HCT116 (cell line): ENCODE data around the gene CEP112. TPM values are rescaled to one million over a fixed set of nuclear protein-coding genes. Genes with fewer than 3 reads are reported as not detected.

Source experiments
- ATAC-seq: fragments of 200-7000 bp; cut with Tn5 transposase; 2 replicates; pipeline ENCODE4 v1.9.1; 2020; ENCODE audit warnings: mild to moderate bottlenecking, moderate library complexity
- BruUV-seq: library from RNA; stranded (reverse); fragments of 400-500 nt; replicated peaks from 2 replicates; lab custom pipeline; 2021; lab: Mats Ljungman, UMichigan
- CTCF ChIA-PET: fragments of 300-600 bp; sonication (Branson Sonifier 250); formaldehyde crosslinking; loops from one replicate; lab custom pipeline; 2021; ENCODE audit warnings: antibody characterized with exemption; lab: Charles Lee
- POLR2A ChIA-PET: fragments of 300-600, 350-600 bp; sonication (Branson Sonifier 250); formaldehyde crosslinking; loops from one replicate; lab custom pipeline; 2021; ENCODE audit warnings: antibody characterized with exemption; lab: Charles Lee
- RAD21 ChIA-PET, 2 experiments: fragments of 300-600 bp; sonication (Branson Sonifier 250); formaldehyde crosslinking; loops; one replicate each; lab custom pipeline; 2023; ENCODE audit warnings: low total read pairs in 2 of 2; ENCODE audit not compliant: uncharacterized antibody in 2 of 2, unreplicated experiment in 2 of 2, low non-redundant PET in 1 of 2; lab: Charles Lee
- DNase-seq: peaks from one replicate; pipeline ENCODE4 v3.0.0-alpha.2; 2010; ENCODE audit warnings: low read depth, low spot score
- H2AFZ ChIP-seq: fragments of 200-600 bp; shearing (Covaris generic), sonication (generic); 2 replicates; pipeline ENCODE4 v1.6.1; 2017; ENCODE audit warnings: low read depth, mixed run types, mixed read lengths, antibody characterized with exemption, low read length; ENCODE audit not compliant: poor library complexity, severe bottlenecking
- H3K27ac ChIP-seq: 2 replicates; pipeline ENCODE4 v1.5.1; 2012; ENCODE audit warnings: low read depth, low read length
- H3K27me3 ChIP-seq: fragments of 200-600 bp; sonication (generic); 2 replicates; pipeline ENCODE4 v1.6.1; 2016; ENCODE audit warnings: mixed run types, low read length, mixed read lengths; ENCODE audit not compliant: insufficient read depth
- H3K36me3 ChIP-seq, 2 experiments: fragments of 200-500 bp in 1 of 2; fragments of 200-600 bp in 1 of 2; sonication (Bioruptor generic) in 1 of 2; sonication (generic) in 1 of 2; 2 replicates each; pipeline versions ENCODE4 v1.5.1 to v1.6.1; 2014 to 2016; ENCODE audit warnings: low read length in 2 of 2, inconsistent platforms in 1 of 2, mixed read lengths in 1 of 2, mixed run types in 1 of 2; ENCODE audit not compliant: insufficient read depth in 2 of 2, control insufficient read depth in 1 of 2
- H3K4me1 ChIP-seq, 2 experiments: fragments of 200-600 bp in 1 of 2; sonication (generic) in 1 of 2; 2 replicates each; pipeline versions ENCODE4 v1.5.1 to v1.6.1; 2012 to 2017; ENCODE audit warnings: low read length in 2 of 2, inconsistent platforms in 1 of 2, mild to moderate bottlenecking in 1 of 2, mixed read lengths in 1 of 2, mixed run types in 1 of 2, moderate library complexity in 1 of 2; ENCODE audit not compliant: insufficient read depth in 2 of 2, control insufficient read depth in 1 of 2
- H3K4me2 ChIP-seq: fragments of 200-600 bp; sonication (generic); 2 replicates; pipeline ENCODE4 v1.6.1; 2017; ENCODE audit warnings: mixed run types, low read length, mixed read lengths
- H3K4me3 ChIP-seq, 2 experiments: fragments of 200-600 bp in 1 of 2; sonication (generic) in 1 of 2; replicated peaks in 1 of 2; 2 replicates each; pipeline ENCODE4 v1.5.1; 2011 to 2016; ENCODE audit warnings: low read length in 2 of 2, control low read depth in 1 of 2, low read depth in 1 of 2, mild to moderate bottlenecking in 1 of 2, mixed read lengths in 1 of 2, mixed run types in 1 of 2
- H3K79me2 ChIP-seq: fragments of 200-600 bp; sonication (generic); 2 replicates; pipeline ENCODE4 v1.6.1; 2017; ENCODE audit warnings: mild to moderate bottlenecking, mixed run types, low read length, moderate library complexity, mixed read lengths; ENCODE audit not compliant: insufficient read depth
- H3K9ac ChIP-seq: fragments of 200-600 bp; sonication (generic); 2 replicates; pipeline ENCODE4 v1.6.1; 2016; ENCODE audit warnings: low read length, mixed read lengths
- H3K9me2 ChIP-seq: fragments of 200-600 bp; sonication (generic), shearing (Covaris generic); 2 replicates; pipeline ENCODE4 v1.6.1; 2017; ENCODE audit warnings: mixed run types, mild to moderate bottlenecking, moderate library complexity; ENCODE audit not compliant: insufficient read depth
- H3K9me3 ChIP-seq, 2 experiments: fragments of 200-500 bp in 1 of 2; fragments of 200-600 bp in 1 of 2; sonication (Bioruptor generic) in 1 of 2; sonication (generic) in 1 of 2; 2 replicates each; pipeline ENCODE4 v1.6.1; 2014 to 2017; ENCODE audit warnings: low read length in 2 of 2, mixed read lengths in 2 of 2, inconsistent platforms in 1 of 2, low read depth in 1 of 2, mild to moderate bottlenecking in 1 of 2, mixed run types in 1 of 2, moderate library complexity in 1 of 2; ENCODE audit not compliant: control insufficient read depth in 1 of 2, insufficient read depth in 1 of 2
- H4K20me1 ChIP-seq: fragments of 200-600 bp; sonication (generic), shearing (Covaris generic); 2 replicates; pipeline ENCODE4 v1.6.1; 2017; ENCODE audit warnings: mixed run types, mild to moderate bottlenecking, moderate library complexity; ENCODE audit not compliant: insufficient read depth
- ATF3 ChIP-seq: IDR thresholded peaks from 2 replicates; pipeline ENCODE4 v1.6.1; 2012
- CBX3 ChIP-seq: IDR thresholded peaks from 2 replicates; pipeline ENCODE4 v1.6.1; 2012; ENCODE audit warnings: low read depth
- CTCF ChIP-seq, 3 experiments: fragments of 200-600 bp in 1 of 3; sonication (generic) in 1 of 3; IDR thresholded peaks in 2 of 3; conservative IDR thresholded peaks in 1 of 3; 2 replicates each; pipeline ENCODE4 v1.5.1; 2012 to 2017; ENCODE audit warnings: low read depth in 2 of 3, low read length in 2 of 3, antibody characterized with exemption in 1 of 3, borderline replicate concordance in 1 of 3, control low read depth in 1 of 3, mild to moderate bottlenecking in 1 of 3, mixed read lengths in 1 of 3, mixed run types in 1 of 3, moderate library complexity in 1 of 3; ENCODE audit not compliant: insufficient read depth in 1 of 3
- EGR1 ChIP-seq: IDR thresholded peaks from 2 replicates; pipeline ENCODE4 v1.6.1; 2012; ENCODE audit warnings: low read depth
- ELF1 ChIP-seq: IDR thresholded peaks from 2 replicates; pipeline ENCODE4 v1.6.1; 2012; ENCODE audit warnings: low read depth, borderline replicate concordance
- EZH2 ChIP-seq: fragments of 200-600 bp; sonication (generic); IDR thresholded peaks from 2 replicates; pipeline ENCODE4 v1.6.1; 2017; ENCODE audit warnings: antibody characterized with exemption, mixed run types
- FOSL1 ChIP-seq: IDR thresholded peaks from 2 replicates; pipeline ENCODE4 v1.6.1; 2012; ENCODE audit warnings: low read depth
- MAX ChIP-seq: IDR thresholded peaks from 2 replicates; pipeline ENCODE4 v1.6.1; 2012
- POLR2AphosphoS5 ChIP-seq: IDR thresholded peaks from 2 replicates; pipeline ENCODE4 v1.6.1; 2011; ENCODE audit warnings: mild to moderate bottlenecking, low read depth, low read length, moderate library complexity
- REST ChIP-seq: IDR thresholded peaks from 2 replicates; pipeline ENCODE4 v1.6.1; 2012; ENCODE audit warnings: low read depth
- SIN3A ChIP-seq: IDR thresholded peaks from 2 replicates; pipeline ENCODE4 v1.6.1; 2012; ENCODE audit warnings: low read depth
- SP1 ChIP-seq: IDR thresholded peaks from 2 replicates; pipeline ENCODE4 v1.6.1; 2012; ENCODE audit warnings: low read depth
- SRF ChIP-seq: IDR thresholded peaks from 2 replicates; pipeline ENCODE4 v1.6.1; 2012; ENCODE audit warnings: low read depth
- ZFX ChIP-seq: fragments of 450-650 bp; IDR thresholded peaks from 2 replicates; pipeline ENCODE4 v1.6.1; 2017
- intact Hi-C: fragments of 100-400 bp; cut with micrococcal nuclease; formaldehyde crosslinking; loops from 2 replicates; pipeline ENCODE4 v1.10.0; 2022
- total RNA-seq: library from RNA; stranded (reverse); gene quantifications from one replicate; pipeline ENCODE4 v1.2.1, GENCODE V29; 2021; ENCODE audit not compliant: unreplicated experiment

CEP112 gene
- total RNA-seq, 1 experiment from 2014 or later, result 10.9 TPM

- ChIA-PET RAD21 (no interaction called here), CTCF (interaction anchor here (1.6 kb wide), 1 partner anchor 586 kb away, joined by 4 read pairs; no protein-coding TSS in a partner anchor), POLR2A (no interaction called here)
- no peak for DNase-seq
- no peaks in the 10 kb centered on the region for H3K9me3 ChIP-seq
- H3K9ac ChIP-seq, result no peak overlapping the region
- no peaks in the 10 kb centered on the region for H3K79me2 ChIP-seq
- no peak overlapping the region for H3K4me2 ChIP-seq
- no peak overlapping the region for H3K4me3 ChIP-seq
- TF ChIP-seq CBX3 (no peak), CTCF (IDR thresholded peaks at IDR 0.05 in 2 of 3, conservative IDR thresholded peaks at IDR 0.05 in 1 of 3; ENCODE audit: borderline replicate concordance in 1 of 3, insufficient read depth in 1 of 3, low read depth in 2 of 3, low read length in 2 of 3) (no peak), EGR1 (no peak), EZH2 (no peak), POLR2AphosphoS5 (no peak), SRF (no peak), SP1 (no peak), SIN3A (no peak), MAX (no peak), ZFX (no peak), REST (no peak), ELF1 (no peak), FOSL1 (no peak), ATF3 (no peak)
- H4K20me1 ChIP-seq, result no peaks in the 10 kb centered on the region
- H3K9me2 ChIP-seq, result peaks cover 5% of the 10 kb centered on the region; the same call in 1 of the 2 replicates
- intact Hi-C loops, result no loop called here
- no peak overlapping the region for H2AFZ ChIP-seq
- no peak for ATAC-seq
- H3K4me1 ChIP-seq, result no peaks in the 10 kb centered on the region
- H3K27ac ChIP-seq, result no peak overlapping the region
- H3K36me3 ChIP-seq, result no peaks in the 10 kb centered on the region
- no TSS peak for BruUV-seq
- H3K27me3 ChIP-seq, result no peaks in the 10 kb centered on the region
These were observed 374.0 kb downstream of the CEP112 start for GRCh38 chr17:65817951-65818350.
